Type B pancreatic cell (in vitro differentiated cells): ENCODE data around the gene SEC14L3. TPM values are rescaled to one million over a fixed set of nuclear protein-coding genes. Genes with fewer than 3 reads are reported as not detected.

Source experiments
- DNase-seq: peaks from one replicate; pipeline ENCODE4 v3.0.0; 2021; ENCODE audit warnings: mixed read lengths; ENCODE audit not compliant: unreplicated experiment; ENCODE audit errors: extremely low spot score
- H3K27ac Mint-ChIP-seq: 2 replicates; pipeline ENCODE4 v1.8.0; 2021; ENCODE audit warnings: mild to moderate bottlenecking, mixed read lengths
- H3K27me3 Mint-ChIP-seq: 2 replicates; pipeline ENCODE4 v1.8.0; 2021; ENCODE audit warnings: mixed read lengths
- H3K36me3 Mint-ChIP-seq: 2 replicates; pipeline ENCODE4 v1.8.0; 2021; ENCODE audit warnings: mixed read lengths
- H3K4me1 Mint-ChIP-seq: one replicate; pipeline ENCODE4 v1.8.0; 2021; ENCODE audit warnings: mixed read lengths; ENCODE audit not compliant: unreplicated experiment
- H3K4me3 Mint-ChIP-seq: 2 replicates; pipeline ENCODE4 v1.8.0; 2021; ENCODE audit warnings: mild to moderate bottlenecking, mixed read lengths
- H3K9me3 Mint-ChIP-seq: 2 replicates; pipeline ENCODE4 v1.8.0; 2021; ENCODE audit warnings: mixed read lengths
- total RNA-seq: library from RNA; stranded (reverse); gene quantifications from 2 replicates; pipeline ENCODE4 v1.2.1, GENCODE V29; 2021; ENCODE audit warnings: low replicate concordance
- TF ChIP-seq, protein P1 (sequence below): fragments of 200-600 bp; sonication (generic); conservative IDR thresholded peaks from 2 replicates; pipeline ENCODE4 v1.5.0; 2021; ENCODE audit warnings: antibody characterized with exemption, mild to moderate bottlenecking

The SEC14L3 gene
- total RNA-seq, 1 donor from 2014 or later = not detected

GRCh38 chr22:30495041-30495784 lies 23.4 kb upstream of the SEC14L3 start:
- DNase-seq = no peak
- Mint-ChIP-seq H3K27me3 (peaks cover 33% of the 10 kb centered on the region), H3K9me3 (no peaks in the 10 kb centered on the region), H3K27ac (no peak overlapping the region), H3K4me1 (no peaks in the 10 kb centered on the region), H3K36me3 (no peaks in the 10 kb centered on the region), H3K4me3 (no peak overlapping the region)
- TF ChIP-seq, protein P1, sequence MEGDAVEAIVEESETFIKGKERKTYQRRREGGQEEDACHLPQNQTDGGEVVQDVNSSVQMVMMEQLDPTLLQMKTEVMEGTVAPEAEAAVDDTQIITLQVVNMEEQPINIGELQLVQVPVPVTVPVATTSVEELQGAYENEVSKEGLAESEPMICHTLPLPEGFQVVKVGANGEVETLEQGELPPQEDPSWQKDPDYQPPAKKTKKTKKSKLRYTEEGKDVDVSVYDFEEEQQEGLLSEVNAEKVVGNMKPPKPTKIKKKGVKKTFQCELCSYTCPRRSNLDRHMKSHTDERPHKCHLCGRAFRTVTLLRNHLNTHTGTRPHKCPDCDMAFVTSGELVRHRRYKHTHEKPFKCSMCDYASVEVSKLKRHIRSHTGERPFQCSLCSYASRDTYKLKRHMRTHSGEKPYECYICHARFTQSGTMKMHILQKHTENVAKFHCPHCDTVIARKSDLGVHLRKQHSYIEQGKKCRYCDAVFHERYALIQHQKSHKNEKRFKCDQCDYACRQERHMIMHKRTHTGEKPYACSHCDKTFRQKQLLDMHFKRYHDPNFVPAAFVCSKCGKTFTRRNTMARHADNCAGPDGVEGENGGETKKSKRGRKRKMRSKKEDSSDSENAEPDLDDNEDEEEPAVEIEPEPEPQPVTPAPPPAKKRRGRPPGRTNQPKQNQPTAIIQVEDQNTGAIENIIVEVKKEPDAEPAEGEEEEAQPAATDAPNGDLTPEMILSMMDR = no peak

DNA sequence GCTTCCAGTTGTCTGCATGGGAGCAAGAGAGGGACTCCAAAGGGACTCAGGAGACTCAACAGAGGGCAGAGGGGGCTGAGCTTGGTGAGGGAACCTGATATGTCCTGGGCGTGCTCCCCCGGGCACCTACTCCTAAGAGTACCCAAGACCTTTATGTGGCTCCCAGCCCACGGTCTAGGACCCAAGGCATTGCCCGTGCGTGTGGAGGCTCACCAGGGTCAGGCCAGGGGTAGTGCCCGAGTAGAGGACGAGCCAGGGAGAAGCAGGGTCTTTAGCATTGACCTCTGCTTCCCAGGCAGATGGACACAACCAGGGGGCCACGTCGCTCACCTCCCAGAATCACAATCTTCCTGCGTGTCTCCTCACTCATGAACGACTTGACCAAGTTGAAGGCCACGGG lies 20.3 kb upstream of the SEC14L3 start:
- no peaks in the 10 kb centered on the region for H3K36me3 Mint-ChIP-seq
- TF ChIP-seq, protein P1 = no peak
- DNase-seq = no peak
- no peak overlapping the region for H3K27ac Mint-ChIP-seq
- H3K9me3 Mint-ChIP-seq = no peaks in the 10 kb centered on the region
- no peaks in the 10 kb centered on the region for H3K4me1 Mint-ChIP-seq
- H3K27me3 Mint-ChIP-seq = peaks cover 23% of the 10 kb centered on the region
- no peak overlapping the region for H3K4me3 Mint-ChIP-seq

DNA sequence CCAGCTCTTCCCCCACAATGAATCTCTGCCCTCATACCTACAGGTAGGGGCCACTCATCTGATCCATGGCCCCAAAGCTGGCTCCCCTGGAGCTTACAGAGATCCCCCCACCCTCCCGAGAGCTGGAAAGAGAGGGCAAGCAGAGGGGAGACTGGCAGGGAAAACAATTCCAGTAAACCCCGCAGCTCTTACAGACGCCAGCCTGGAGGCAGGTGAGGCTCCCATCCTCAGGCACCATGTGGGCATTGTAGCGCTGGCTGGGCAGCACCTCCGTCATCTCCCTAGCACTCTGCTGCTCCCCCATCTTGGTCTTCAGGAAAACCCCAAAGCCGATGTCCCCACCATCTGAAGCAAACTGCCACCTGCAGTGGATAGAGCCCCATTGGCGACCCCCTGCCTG lies 19.6 kb upstream of the SEC14L3 start:
- H3K4me1 Mint-ChIP-seq = no peaks in the 10 kb centered on the region
- H3K27ac Mint-ChIP-seq = no peak overlapping the region
- no peaks in the 10 kb centered on the region for H3K9me3 Mint-ChIP-seq
- peaks cover 23% of the 10 kb centered on the region for H3K27me3 Mint-ChIP-seq
- TF ChIP-seq, protein P1 = no peak
- no peaks in the 10 kb centered on the region for H3K36me3 Mint-ChIP-seq
- H3K4me3 Mint-ChIP-seq = no peak overlapping the region
- no peak for DNase-seq

DNA sequence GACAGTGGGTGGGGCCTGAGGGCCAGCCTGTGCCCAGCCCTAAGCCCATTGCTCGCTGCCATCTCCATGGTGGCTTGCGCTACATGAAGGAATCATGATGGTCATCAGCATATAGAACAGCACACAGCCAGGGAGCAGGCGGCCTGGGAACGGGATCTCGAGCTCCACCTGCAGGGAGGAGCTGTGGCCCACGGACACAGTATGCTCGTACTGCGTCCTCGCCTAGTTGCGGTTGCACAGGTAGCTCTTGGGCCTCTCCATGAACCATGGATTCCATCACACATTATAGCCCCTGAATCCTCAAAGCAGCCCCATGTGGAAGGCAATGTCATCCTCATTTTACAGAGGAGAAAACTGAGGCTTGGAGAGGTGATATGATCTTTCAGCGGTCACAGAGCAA lies 18.6 kb upstream of the SEC14L3 start:
- no peak for DNase-seq
- TF ChIP-seq, protein P1 = peak; percentile 18

DNA sequence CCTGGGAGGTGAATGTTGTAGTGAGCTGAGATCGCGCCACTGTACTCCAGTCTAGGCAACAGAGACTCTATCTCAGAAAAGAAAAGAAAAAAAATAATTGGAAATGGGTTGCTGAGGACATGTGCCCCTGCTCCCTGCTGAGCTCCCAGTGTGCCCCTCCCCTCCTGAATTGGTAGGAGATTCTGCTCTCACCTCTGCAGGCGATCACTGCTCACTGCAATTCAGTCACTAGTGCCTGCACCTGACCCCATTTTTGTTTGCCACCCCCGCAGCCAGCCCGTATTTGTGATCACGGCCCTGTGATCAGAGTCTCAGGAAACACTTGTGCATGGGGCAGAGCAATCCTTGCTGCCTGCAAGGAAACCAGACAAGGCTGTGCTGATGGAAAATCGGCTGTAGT lies 16.3 kb upstream of the SEC14L3 start:
- DNase-seq = no peak
- H3K4me3 Mint-ChIP-seq = no peak overlapping the region
- no peaks in the 10 kb centered on the region for H3K4me1 Mint-ChIP-seq
- no peak overlapping the region for H3K27ac Mint-ChIP-seq
- H3K27me3 Mint-ChIP-seq = peaks cover 13% of the 10 kb centered on the region
- no peaks in the 10 kb centered on the region for H3K9me3 Mint-ChIP-seq
- TF ChIP-seq, protein P1 = no peak
- no peaks in the 10 kb centered on the region for H3K36me3 Mint-ChIP-seq

More for the DNA sequence above, 18.6 kb upstream of the SEC14L3 start:
- Mint-ChIP-seq H3K4me3 (no peak overlapping the region), H3K27ac (no peak overlapping the region), H3K27me3 (peaks cover 23% of the 10 kb centered on the region), H3K4me1 (no peaks in the 10 kb centered on the region), H3K9me3 (no peaks in the 10 kb centered on the region), H3K36me3 (no peaks in the 10 kb centered on the region)
